Measurements from ENCODE around the gene LENG9. TPM values are rescaled to one million over a fixed set of nuclear protein-coding genes. Genes with fewer than 3 reads are reported as not detected.

Gene LENG9
- total and polyA plus RNA-seq, 4 donors = 1.8 to 13.8 (median 8.2) TPM

DNA sequence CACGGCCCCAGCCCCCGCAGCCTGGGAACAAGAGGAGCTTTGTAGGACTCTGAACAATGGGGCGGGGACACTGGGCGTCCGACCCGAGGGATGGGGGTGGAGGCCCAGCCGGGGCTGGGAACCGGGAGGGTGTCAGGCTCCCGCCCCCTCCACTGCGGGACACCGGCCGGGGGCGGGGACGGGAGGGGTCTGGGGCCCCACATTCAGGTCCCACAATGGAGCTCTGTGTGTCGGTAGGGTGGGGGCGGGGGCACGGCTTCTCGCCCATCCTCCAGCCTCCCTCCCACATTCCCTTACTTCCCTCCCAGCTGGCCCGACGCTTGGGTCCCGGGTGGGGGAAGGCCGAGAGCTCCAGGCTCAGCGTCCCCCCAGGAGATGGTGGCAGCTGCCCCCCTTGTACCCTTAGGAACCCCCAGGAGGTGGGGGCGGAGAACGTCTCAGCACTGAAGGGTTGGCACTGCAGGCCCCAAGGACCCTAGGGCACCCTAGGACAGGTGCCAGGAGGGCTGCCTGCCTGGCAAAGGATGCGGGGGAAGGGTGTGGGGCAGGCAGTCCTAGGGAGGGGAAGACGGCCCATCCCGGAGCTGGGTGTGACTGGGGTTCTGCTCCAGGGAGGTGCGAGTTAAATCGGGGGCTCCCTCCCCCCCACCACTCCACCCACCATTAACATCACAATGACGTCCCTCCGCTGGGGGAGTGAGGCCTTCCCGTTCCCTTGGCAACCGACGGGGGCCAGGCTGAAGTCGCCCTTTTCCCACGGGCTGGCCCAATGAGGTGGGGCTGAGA lies 43.0 kb downstream of the LENG9 start:
- peaks cover 0 to 17% (median 5%) of the 10 kb centered on the region in 5 donors for H3K4me1 ChIP-seq (ENCODE audit: control insufficient read depth in 5 of 5, insufficient read depth in 5 of 5, low read length in 5 of 5)
- no peak overlapping the region for H3K4me3 ChIP-seq
- no peak for ATAC-seq (ENCODE audit: insufficient read depth, low FRiP score)
- H3K9me3 ChIP-seq (ENCODE audit: control insufficient read depth in 4 of 4, insufficient read depth in 3 of 4, low read length in 3 of 4) = peaks cover 0 to 6% (median 0%) of the 10 kb centered on the region in 4 donors
- H3K36me3 ChIP-seq (ENCODE audit: control insufficient read depth in 4 of 4, insufficient read depth in 4 of 4, low read length in 4 of 4) = no peaks in the 10 kb centered on the region
- 20 to 30% methylated on average over 23 to 37 of the region's 37 CpGs for WGBS, 2 donors
- no peak overlapping the region for H3K27ac ChIP-seq (ENCODE audit: low read depth in 1 of 2, low read length in 1 of 2)
- TF ChIP-seq, protein P1, sequence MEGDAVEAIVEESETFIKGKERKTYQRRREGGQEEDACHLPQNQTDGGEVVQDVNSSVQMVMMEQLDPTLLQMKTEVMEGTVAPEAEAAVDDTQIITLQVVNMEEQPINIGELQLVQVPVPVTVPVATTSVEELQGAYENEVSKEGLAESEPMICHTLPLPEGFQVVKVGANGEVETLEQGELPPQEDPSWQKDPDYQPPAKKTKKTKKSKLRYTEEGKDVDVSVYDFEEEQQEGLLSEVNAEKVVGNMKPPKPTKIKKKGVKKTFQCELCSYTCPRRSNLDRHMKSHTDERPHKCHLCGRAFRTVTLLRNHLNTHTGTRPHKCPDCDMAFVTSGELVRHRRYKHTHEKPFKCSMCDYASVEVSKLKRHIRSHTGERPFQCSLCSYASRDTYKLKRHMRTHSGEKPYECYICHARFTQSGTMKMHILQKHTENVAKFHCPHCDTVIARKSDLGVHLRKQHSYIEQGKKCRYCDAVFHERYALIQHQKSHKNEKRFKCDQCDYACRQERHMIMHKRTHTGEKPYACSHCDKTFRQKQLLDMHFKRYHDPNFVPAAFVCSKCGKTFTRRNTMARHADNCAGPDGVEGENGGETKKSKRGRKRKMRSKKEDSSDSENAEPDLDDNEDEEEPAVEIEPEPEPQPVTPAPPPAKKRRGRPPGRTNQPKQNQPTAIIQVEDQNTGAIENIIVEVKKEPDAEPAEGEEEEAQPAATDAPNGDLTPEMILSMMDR (IDR thresholded peaks at IDR 0.05; ENCODE audit: control extremely low read depth, extremely low read depth) = no peak
- peak; percentile 45 to 76 (median 64) for DNase-seq
- no peak overlapping the region for H3K9ac ChIP-seq (ENCODE audit: insufficient read depth in 1 of 2, low read length in 2 of 2)
- H3K27me3 ChIP-seq (ENCODE audit: control insufficient read depth in 3 of 3, insufficient read depth in 3 of 3, low read length in 2 of 3) = peaks cover 8 to 20% (median 19%) of the 10 kb centered on the region in 3 donors

DNA sequence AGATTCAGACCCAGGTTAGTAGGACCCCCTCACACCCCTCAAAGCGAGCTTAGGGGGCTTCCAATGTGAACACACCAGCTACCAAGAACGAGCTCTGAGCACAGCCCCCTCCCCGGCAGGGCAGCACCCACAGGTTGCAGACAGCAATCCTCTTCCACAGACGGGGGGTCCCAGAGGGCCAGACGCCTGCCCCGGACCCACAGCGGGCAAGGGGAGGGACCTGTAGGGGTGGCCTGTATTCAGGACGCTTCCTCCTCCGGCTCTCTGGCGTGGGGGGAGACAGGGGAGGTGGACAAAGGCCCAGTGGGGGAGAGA lies 43.6 kb downstream of the LENG9 start:
- no peaks in the 10 kb centered on the region for H3K36me3 ChIP-seq (ENCODE audit: control insufficient read depth in 4 of 4, insufficient read depth in 4 of 4, low read length in 4 of 4)
- H3K9ac ChIP-seq (ENCODE audit: insufficient read depth in 1 of 2, low read length in 2 of 2) = no peak overlapping the region
- H3K9me3 ChIP-seq (ENCODE audit: control insufficient read depth in 4 of 4, insufficient read depth in 3 of 4, low read length in 3 of 4) = peaks cover 0 to 6% (median 0%) of the 10 kb centered on the region in 4 donors
- H3K4me3 ChIP-seq = no peak overlapping the region
- peaks cover 0 to 17% (median 6%) of the 10 kb centered on the region in 5 donors for H3K4me1 ChIP-seq (ENCODE audit: control insufficient read depth in 5 of 5, insufficient read depth in 5 of 5, low read length in 5 of 5)
- H3K27ac ChIP-seq (ENCODE audit: low read depth in 1 of 2, low read length in 1 of 2) = no peak overlapping the region
- WGBS, 2 donors = 35 to 42% methylated on average over 10 of the region's 10 CpGs
- DNase-seq (no peak), ATAC-seq (ENCODE audit: insufficient read depth, low FRiP score) (no peak)
- peaks cover 11 to 21% (median 20%) of the 10 kb centered on the region in 3 donors for H3K27me3 ChIP-seq (ENCODE audit: control insufficient read depth in 3 of 3, insufficient read depth in 3 of 3, low read length in 2 of 3)
- TF ChIP-seq, protein P1 (IDR thresholded peaks at IDR 0.05; ENCODE audit: control extremely low read depth, extremely low read depth) = no peak

DNA sequence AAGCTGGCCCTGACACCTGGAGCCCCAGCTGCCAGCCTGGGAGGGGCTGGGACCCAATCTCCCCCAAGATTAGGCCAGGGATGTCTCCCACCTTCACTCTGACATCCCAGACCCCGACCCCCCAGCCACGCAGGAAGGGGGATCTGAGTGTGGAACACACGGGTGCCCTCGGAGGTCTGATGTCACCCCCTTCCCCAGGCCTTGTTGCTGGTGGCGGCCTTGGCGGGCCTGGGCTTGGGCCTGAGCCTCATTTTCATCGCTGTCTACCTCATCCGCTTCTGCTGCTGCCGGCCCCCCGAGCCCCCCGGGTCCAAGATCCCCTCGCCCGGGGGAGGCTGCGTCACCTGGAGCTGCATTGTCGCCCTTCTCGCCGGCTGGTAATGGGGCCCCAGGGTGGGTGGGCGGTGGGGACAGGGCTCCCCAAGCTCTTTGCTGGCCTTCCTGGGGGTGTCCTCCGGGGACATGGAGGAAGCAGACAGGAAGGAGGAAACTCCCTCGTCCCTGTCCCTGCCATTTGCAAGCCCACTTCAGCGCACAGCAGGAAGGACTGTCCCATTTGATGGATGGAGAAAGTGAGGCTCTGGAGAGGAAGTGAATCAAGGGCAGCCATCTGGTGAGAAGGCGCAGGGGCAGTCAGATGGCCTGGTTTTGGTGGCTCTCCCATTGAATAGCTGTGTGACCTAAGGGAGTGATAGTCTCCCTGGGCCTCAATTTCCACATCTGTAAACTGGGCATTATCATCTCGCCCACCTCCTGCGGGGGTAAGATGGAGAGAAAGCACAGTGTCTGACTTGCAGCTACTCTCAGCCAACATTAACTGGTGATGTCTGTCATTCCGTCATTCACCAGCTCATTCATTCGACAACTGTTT lies 44.4 kb downstream of the LENG9 start:
- ATAC-seq (ENCODE audit: insufficient read depth, low FRiP score) = no peak
- Histone ChIP-seq H3K27me3 (ENCODE audit: control insufficient read depth in 3 of 3, insufficient read depth in 3 of 3, low read length in 2 of 3) (peaks cover 11 to 29% (median 28%) of the 10 kb centered on the region in 3 donors), H3K9me3 (ENCODE audit: control insufficient read depth in 4 of 4, insufficient read depth in 3 of 4, low read length in 3 of 4) (peaks cover 0 to 6% (median 0%) of the 10 kb centered on the region in 4 donors), H3K9ac (ENCODE audit: insufficient read depth in 1 of 2, low read length in 2 of 2) (no peak overlapping the region), H3K4me3 (no peak overlapping the region), H3K4me1 (ENCODE audit: control insufficient read depth in 5 of 5, insufficient read depth in 5 of 5, low read length in 5 of 5) (peaks cover 0 to 17% (median 6%) of the 10 kb centered on the region in 5 donors), H3K27ac (ENCODE audit: low read depth in 1 of 2, low read length in 1 of 2) (no peak overlapping the region), H3K36me3 (ENCODE audit: control insufficient read depth in 4 of 4, insufficient read depth in 4 of 4, low read length in 4 of 4) (no peaks in the 10 kb centered on the region)
- WGBS, 2 donors = 78 to 83% methylated on average over 26 of the region's 26 CpGs
- TF ChIP-seq, protein P1 (IDR thresholded peaks at IDR 0.05; ENCODE audit: control extremely low read depth, extremely low read depth) = no peak
- no peak for DNase-seq
